CD4-positive, alpha-beta memory T cell (primary cell): ENCODE results near the gene ESYT2. TPM values are rescaled to one million over a fixed set of nuclear protein-coding genes. Genes with fewer than 3 reads are reported as not detected.

ENCODE experiments used
- CTCF ChIA-PET: fragments of 350-600 bp; sonication (Branson Sonifier 250); formaldehyde crosslinking; loops from one replicate; lab custom pipeline; 2021; ENCODE audit warnings: inconsistent platforms; ENCODE audit not compliant: partially characterized antibody; lab: Charles Lee
- POLR2A ChIA-PET: fragments of 350-600 bp; sonication (Branson Sonifier 250); formaldehyde crosslinking; loops from one replicate; lab custom pipeline; 2021; ENCODE audit not compliant: partially characterized antibody; lab: Charles Lee
- DNase-seq, 5 donors: peaks; one replicate each; pipeline versions ENCODE4 v3.0.0 to v3.0.0-alpha.2; 2020 to 2022; ENCODE audit warnings: mixed read lengths in 1 of 5
- H3K27ac ChIP-seq: one replicate; pipeline ENCODE4 v1.7.0; 2013; ENCODE audit warnings: low read depth, low read length
- H3K27me3 ChIP-seq: 2 replicates; pipeline ENCODE4 v1.7.0; 2013; ENCODE audit warnings: mild to moderate bottlenecking, low read length, moderate library complexity; ENCODE audit not compliant: insufficient read depth
- H3K36me3 ChIP-seq: 2 replicates; pipeline ENCODE4 v1.7.0; 2013; ENCODE audit warnings: mild to moderate bottlenecking, low read length, moderate library complexity; ENCODE audit not compliant: insufficient read depth
- H3K4me1 ChIP-seq: 2 replicates; pipeline ENCODE4 v1.7.0; 2013; ENCODE audit warnings: mild to moderate bottlenecking, low read length, moderate library complexity; ENCODE audit not compliant: insufficient read depth
- H3K4me3 ChIP-seq, 2 donors: one replicate each; pipeline ENCODE4 v1.7.0; 2013; ENCODE audit warnings: low read length in 2 of 2, mild to moderate bottlenecking in 1 of 2
- H3K9me3 ChIP-seq, 2 donors: one replicate each; pipeline ENCODE4 v1.7.0; 2013; ENCODE audit warnings: low read length in 2 of 2, control low read depth in 1 of 2; ENCODE audit not compliant: control insufficient read depth in 1 of 2
- H3K27ac Mint-ChIP-seq, 7 donors: one replicate each; pipeline ENCODE4 v1.8.0; 2020 to 2021; ENCODE audit warnings: mixed read lengths in 7 of 7, mild to moderate bottlenecking in 6 of 7, inconsistent platforms in 3 of 7, moderate library complexity in 3 of 7
- H3K27me3 Mint-ChIP-seq, 2 donors: one replicate each; pipeline ENCODE4 v1.8.0; 2020 to 2021; ENCODE audit warnings: mixed read lengths in 2 of 2
- H3K36me3 Mint-ChIP-seq, 2 donors: one replicate each; pipeline ENCODE4 v1.8.0; 2020 to 2021; ENCODE audit warnings: mixed read lengths in 2 of 2, inconsistent platforms in 1 of 2, mild to moderate bottlenecking in 1 of 2
- H3K4me1 Mint-ChIP-seq, 4 donors: one replicate each; pipeline ENCODE4 v1.8.0; 2020 to 2021; ENCODE audit warnings: mixed read lengths in 4 of 4, mild to moderate bottlenecking in 1 of 4
- H3K4me3 Mint-ChIP-seq, 8 donors: one replicate each; pipeline ENCODE4 v1.8.0; 2020 to 2021; ENCODE audit warnings: mixed read lengths in 8 of 8, mild to moderate bottlenecking in 7 of 8, moderate library complexity in 6 of 8, inconsistent platforms in 3 of 8
- H3K9me3 Mint-ChIP-seq, 8 donors: one replicate each; pipeline ENCODE4 v1.8.0; 2020 to 2021; ENCODE audit warnings: mixed read lengths in 8 of 8, mild to moderate bottlenecking in 5 of 8, inconsistent platforms in 3 of 8, moderate library complexity in 1 of 8
- intact Hi-C: fragments of 100-400 bp; cut with micrococcal nuclease; formaldehyde crosslinking; loops from one replicate; pipeline ENCODE4 v1.15.1; 2023
- polyA plus RNA-seq, 2 donors: library from polyadenylated mRNA; unstranded; fragments of 300-500 nt; fragmentation: Illumina TruSeq; gene quantifications; one replicate each; pipeline ENCODE4 v1.2.3, GENCODE V29; 2021
- total RNA-seq, 2 experiments: library from RNA; stranded (reverse); gene quantifications; one replicate each; pipeline ENCODE4 v1.2.3, GENCODE V29; 2021

ESYT2 gene
- total and polyA plus RNA-seq, 4 experiments from 2014 or later: 52.3 to 116 (median 106) TPM

- Histone ChIP-seq H3K36me3 (peaks cover 56% of the 10 kb centered on the region), H3K4me1 (peaks cover 28% of the 10 kb centered on the region), H3K27me3 (no peaks in the 10 kb centered on the region), H3K9me3 (no peaks in the 10 kb centered on the region), H3K27ac (no peak overlapping the region), H3K4me3 (no peak overlapping the region)
- Mint-ChIP-seq H3K4me1 (peaks cover 21 to 41% (median 29%) of the 10 kb centered on the region in 4 donors), H3K4me3 (no peak overlapping the region), H3K27ac (peak overlapping the region in 4 of 7 donors; percentile 35 to 82 (median 63)), H3K9me3 (no peaks in the 10 kb centered on the region), H3K36me3 (peaks cover 30 to 69% of the 10 kb centered on the region in 2 donors), H3K27me3 (no peaks in the 10 kb centered on the region)
- DNase-seq: no peak
- ChIA-PET POLR2A (no interaction called here), CTCF (no interaction called here)
- intact Hi-C loops: no loop called here
Measured at GRCh38 chr7:158796667-158797066, 32.6 kb downstream of the ESYT2 start.

GRCh38 chr7:158795272-158795671 lies 34.0 kb downstream of the ESYT2 start:
- H3K27me3 ChIP-seq: no peaks in the 10 kb centered on the region
- intact Hi-C loops: no loop called here
- no peak overlapping the region for H3K27ac ChIP-seq
- H3K4me3 ChIP-seq: no peak overlapping the region
- Mint-ChIP-seq H3K36me3 (peaks cover 41 to 77% of the 10 kb centered on the region in 2 donors), H3K27me3 (no peaks in the 10 kb centered on the region), H3K4me3 (no peak overlapping the region), H3K27ac (no peak overlapping the region), H3K4me1 (peaks cover 13 to 34% (median 21%) of the 10 kb centered on the region in 4 donors), H3K9me3 (no peaks in the 10 kb centered on the region)
- ChIA-PET POLR2A (interaction anchor here (2.5 to 2.8 kb wide), 2 partner anchors 17 to 33 kb away, joined by 13 to 20 read pairs; partner anchors contain the start of gene ESYT2), CTCF (interaction anchor here (0.8 to 2.2 kb wide), 2 partner anchors 10 to 12 kb away, joined by 4 to 8 read pairs; no protein-coding TSS in a partner anchor)
- H3K9me3 ChIP-seq: no peaks in the 10 kb centered on the region
- H3K4me1 ChIP-seq: peaks cover 16% of the 10 kb centered on the region
- no peak for DNase-seq
- peaks cover 67% of the 10 kb centered on the region for H3K36me3 ChIP-seq

- Histone ChIP-seq H3K27ac (no peak overlapping the region), H3K4me1 (no peaks in the 10 kb centered on the region), H3K36me3 (peaks cover 61% of the 10 kb centered on the region), H3K27me3 (no peaks in the 10 kb centered on the region), H3K4me3 (no peak overlapping the region), H3K9me3 (no peaks in the 10 kb centered on the region)
- DNase-seq: no peak
- Mint-ChIP-seq H3K27ac (peak overlapping the region in 5 of 7 donors; percentile 19 to 87 (median 69)), H3K4me3 (no peak overlapping the region), H3K4me1 (peaks cover 2 to 18% (median 8%) of the 10 kb centered on the region in 4 donors), H3K9me3 (no peaks in the 10 kb centered on the region), H3K27me3 (no peaks in the 10 kb centered on the region), H3K36me3 (peaks cover 52 to 82% of the 10 kb centered on the region in 2 donors)
- ChIA-PET POLR2A (no interaction called here), CTCF (no interaction called here)
- intact Hi-C loops: no loop called here
Measured at GRCh38 chr7:158791107-158791506, 38.2 kb downstream of the ESYT2 start.

GRCh38 chr7:158789842-158790241 lies 39.5 kb downstream of the ESYT2 start:
- Histone ChIP-seq H3K4me1 (no peaks in the 10 kb centered on the region), H3K36me3 (peaks cover 49% of the 10 kb centered on the region), H3K9me3 (no peaks in the 10 kb centered on the region), H3K4me3 (no peak overlapping the region), H3K27ac (no peak overlapping the region), H3K27me3 (no peaks in the 10 kb centered on the region)
- no peaks in the 10 kb centered on the region for H3K27me3 Mint-ChIP-seq
- no peak for DNase-seq
- ChIA-PET CTCF (no interaction called here), POLR2A (no interaction called here)
- H3K9me3 Mint-ChIP-seq: no peaks in the 10 kb centered on the region
- H3K36me3 Mint-ChIP-seq: peaks cover 49 to 78% of the 10 kb centered on the region in 2 donors
- intact Hi-C loops: no loop called here
- peak overlapping the region in 1 of 7 donors; percentile 77 for H3K27ac Mint-ChIP-seq
- H3K4me1 Mint-ChIP-seq: peaks cover 2 to 18% (median 8%) of the 10 kb centered on the region in 4 donors
- no peak overlapping the region for H3K4me3 Mint-ChIP-seq

GRCh38 chr7:158786898-158787297 lies 42.4 kb downstream of the ESYT2 start:
- H3K36me3 Mint-ChIP-seq: peaks cover 38 to 59% of the 10 kb centered on the region in 2 donors
- no peak overlapping the region for H3K4me3 Mint-ChIP-seq
- H3K27me3 Mint-ChIP-seq: no peaks in the 10 kb centered on the region
- Histone ChIP-seq H3K4me1 (peaks cover 3% of the 10 kb centered on the region), H3K27ac (no peak overlapping the region), H3K27me3 (no peaks in the 10 kb centered on the region), H3K4me3 (no peak overlapping the region), H3K36me3 (peaks cover 44% of the 10 kb centered on the region), H3K9me3 (no peaks in the 10 kb centered on the region)
- CTCF ChIA-PET: interaction anchor here (1.1 to 1.3 kb wide), 3 partner anchors 10 to 37 kb away, joined by 3 to 4 read pairs (median 3); no protein-coding TSS in a partner anchor
- intact Hi-C loops: no loop called here
- no peak for DNase-seq
- no peaks in the 10 kb centered on the region for H3K9me3 Mint-ChIP-seq
- H3K4me1 Mint-ChIP-seq: peaks cover 6 to 13% (median 9%) of the 10 kb centered on the region in 4 donors
- peak overlapping the region in 6 of 7 donors; percentile 7 to 86 (median 30) for H3K27ac Mint-ChIP-seq
- POLR2A ChIA-PET: interaction anchor here (2.0 kb wide), 1 partner anchor 43 kb away, joined by 7 read pairs; the partner anchor contains the start of gene ESYT2

GRCh38 chr7:158784270-158784669 lies 45.0 kb downstream of the ESYT2 start:
- Histone ChIP-seq H3K9me3 (no peaks in the 10 kb centered on the region), H3K27me3 (no peaks in the 10 kb centered on the region), H3K36me3 (peaks cover 40% of the 10 kb centered on the region), H3K27ac (no peak overlapping the region), H3K4me1 (peaks cover 14% of the 10 kb centered on the region), H3K4me3 (no peak overlapping the region)
- Mint-ChIP-seq H3K4me1 (peaks cover 3 to 12% (median 9%) of the 10 kb centered on the region in 4 donors), H3K27me3 (no peaks in the 10 kb centered on the region), H3K9me3 (no peaks in the 10 kb centered on the region), H3K27ac (peak overlapping the region in 3 of 7 donors; percentile 6 to 51 (median 47)), H3K4me3 (no peak overlapping the region), H3K36me3 (peaks cover 20 to 39% of the 10 kb centered on the region in 2 donors)
- intact Hi-C loops: no loop called here
- ChIA-PET POLR2A (interaction anchor here (1.4 to 2.8 kb wide), 3 partner anchors 18 to 79 kb away, joined by 4 to 16 read pairs (median 4); partner anchors contain the start of genes ESYT2 and NCAPG2), CTCF (interaction anchor here (1.6 to 2.0 kb wide), 3 partner anchors 25 to 193 kb away, joined by 5 to 11 read pairs (median 6); no protein-coding TSS in a partner anchor)
- no peak for DNase-seq

- Histone ChIP-seq H3K4me3 (no peak overlapping the region), H3K36me3 (peaks cover 40% of the 10 kb centered on the region), H3K4me1 (peaks cover 20% of the 10 kb centered on the region), H3K27ac (no peak overlapping the region), H3K27me3 (no peaks in the 10 kb centered on the region), H3K9me3 (no peaks in the 10 kb centered on the region)
- Mint-ChIP-seq H3K36me3 (peaks cover 24 to 39% of the 10 kb centered on the region in 2 donors), H3K4me3 (no peak overlapping the region), H3K4me1 (peaks cover 3 to 19% (median 12%) of the 10 kb centered on the region in 4 donors), H3K27me3 (no peaks in the 10 kb centered on the region), H3K27ac (peak overlapping the region in 2 of 7 donors; percentile 27 to 39), H3K9me3 (no peaks in the 10 kb centered on the region)
- ChIA-PET CTCF (interaction anchor here (0.9 to 2.0 kb wide), 9 partner anchors 11 to 193 kb away, joined by 3 to 11 read pairs (median 5); partner anchors contain the start of gene ESYT2), POLR2A (interaction anchor here (1.4 to 2.8 kb wide), 4 partner anchors 17 to 79 kb away, joined by 4 to 16 read pairs (median 6); partner anchors contain the start of genes ESYT2 and NCAPG2)
- intact Hi-C loops: loop anchor here (2.0 kb wide), 1 partner anchor 193 kb away; no protein-coding TSS in a partner anchor
- peak in 1 of 5 donors; percentile 44 for DNase-seq
Measured at GRCh38 chr7:158783595-158783994, 45.7 kb downstream of the ESYT2 start.
